ENCODE results near the gene UQCRC1.

GRCh38 chr3:48634661-48635221 lies 25.3 kb upstream of the UQCRC1 start:
- no peak for TF ChIP-seq SUZ12 (IDR thresholded peaks at IDR 0.05; ENCODE audit: extremely low read depth, insufficient read depth, insufficient read length)
- TF ChIP-seq YY1 (IDR thresholded peaks at IDR 0.05; ENCODE audit: insufficient read depth, insufficient read length), result no peak
- TF ChIP-seq ZNF274 (IDR thresholded peaks at IDR 0.05; ENCODE audit: low read depth, low read length), result no peak
